Adrenal gland (tissue), 5 donors: ENCODE data around the gene HSP90AB1.

Experiments used
- POLR2A ChIP-seq, 2 donors: fragments of 450-650 bp; IDR thresholded peaks; one replicate each; pipeline ENCODE4 v1.6.1; 2017; ENCODE audit warnings: antibody characterized with exemption in 2 of 2, mild to moderate bottlenecking in 2 of 2, moderate library complexity in 1 of 2
- TF ChIP-seq, protein P1 (sequence below), 6 experiments: fragments of 450-650 bp in 4 of 6; fragments of 200-600 bp in 2 of 6; sonication (generic) in 1 of 6; IDR thresholded peaks; 1 replicate in 5 of 6; 2 replicates in 1 of 6; pipeline versions ENCODE4 v1.5.1 to v1.8.0; 2016 to 2021; ENCODE audit warnings: antibody characterized with exemption in 6 of 6, mild to moderate bottlenecking in 2 of 6, moderate library complexity in 1 of 6
- donor health status: DM: no; HTN: no; CAD: no.

DNA sequence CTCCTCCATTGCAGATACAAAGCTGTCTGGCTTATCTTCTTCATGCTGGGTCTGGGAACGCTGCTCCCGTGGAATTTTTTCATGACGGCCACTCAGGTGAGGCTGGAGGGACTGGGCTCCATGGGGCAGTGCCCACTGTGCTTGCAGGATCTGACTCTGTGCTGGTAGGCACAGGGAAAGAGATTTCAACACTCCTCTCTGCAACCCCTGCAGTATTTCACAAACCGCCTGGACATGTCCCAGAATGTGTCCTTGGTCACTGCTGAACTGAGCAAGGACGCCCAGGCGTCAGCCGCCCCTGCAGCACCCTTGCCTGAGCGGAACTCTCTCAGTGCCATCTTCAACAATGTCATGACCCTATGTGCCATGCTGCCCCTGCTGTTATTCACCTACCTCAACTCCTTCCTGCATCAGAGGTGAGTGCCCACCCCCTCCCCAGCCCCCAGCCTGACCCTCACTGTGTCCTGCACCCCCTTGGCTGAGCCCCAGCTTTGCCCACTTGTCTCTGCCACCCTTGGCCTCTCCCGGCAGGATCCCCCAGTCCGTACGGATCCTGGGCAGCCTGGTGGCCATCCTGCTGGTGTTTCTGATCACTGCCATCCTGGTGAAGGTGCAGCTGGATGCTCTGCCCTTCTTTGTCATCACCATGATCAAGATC, 17.4 kb upstream of the HSP90AB1 start:
- TF ChIP-seq, protein P1, sequence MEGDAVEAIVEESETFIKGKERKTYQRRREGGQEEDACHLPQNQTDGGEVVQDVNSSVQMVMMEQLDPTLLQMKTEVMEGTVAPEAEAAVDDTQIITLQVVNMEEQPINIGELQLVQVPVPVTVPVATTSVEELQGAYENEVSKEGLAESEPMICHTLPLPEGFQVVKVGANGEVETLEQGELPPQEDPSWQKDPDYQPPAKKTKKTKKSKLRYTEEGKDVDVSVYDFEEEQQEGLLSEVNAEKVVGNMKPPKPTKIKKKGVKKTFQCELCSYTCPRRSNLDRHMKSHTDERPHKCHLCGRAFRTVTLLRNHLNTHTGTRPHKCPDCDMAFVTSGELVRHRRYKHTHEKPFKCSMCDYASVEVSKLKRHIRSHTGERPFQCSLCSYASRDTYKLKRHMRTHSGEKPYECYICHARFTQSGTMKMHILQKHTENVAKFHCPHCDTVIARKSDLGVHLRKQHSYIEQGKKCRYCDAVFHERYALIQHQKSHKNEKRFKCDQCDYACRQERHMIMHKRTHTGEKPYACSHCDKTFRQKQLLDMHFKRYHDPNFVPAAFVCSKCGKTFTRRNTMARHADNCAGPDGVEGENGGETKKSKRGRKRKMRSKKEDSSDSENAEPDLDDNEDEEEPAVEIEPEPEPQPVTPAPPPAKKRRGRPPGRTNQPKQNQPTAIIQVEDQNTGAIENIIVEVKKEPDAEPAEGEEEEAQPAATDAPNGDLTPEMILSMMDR (IDR thresholded peaks at IDR 0.05) = no peak
- peak in 1 of 2 donors; percentile 53 for TF ChIP-seq POLR2A (IDR thresholded peaks at IDR 0.05)
